Measurements from ENCODE around the gene ADAT2.

ADAT2 gene

DNA sequence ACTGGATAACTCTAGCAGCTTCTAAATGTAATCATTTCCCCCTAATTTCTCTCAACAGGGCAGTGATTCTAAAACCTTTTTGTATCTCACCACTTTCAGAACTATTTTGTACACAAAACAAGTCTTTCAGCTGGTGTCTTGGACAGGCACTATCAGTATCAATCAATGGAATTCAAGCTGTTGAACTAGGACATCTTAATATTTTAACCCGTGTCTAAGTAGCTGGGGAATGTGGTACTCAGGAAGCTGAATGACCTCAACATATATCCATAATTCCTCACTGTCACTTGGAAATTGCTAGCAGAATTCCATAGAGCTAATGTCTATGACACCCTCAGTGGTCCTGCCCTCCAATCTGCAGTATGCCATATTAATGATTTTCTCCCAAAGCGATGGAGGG is 24.5 kb downstream of the ADAT2 start:
- no peaks in the 10 kb centered on the region for H3F3A ChIP-seq (ENCODE audit: insufficient read depth)
- no peaks in the 10 kb centered on the region for H3K9me2 ChIP-seq (replicated peaks; ENCODE audit: insufficient read depth, low read length)
- H3K4me2 ChIP-seq (ENCODE audit: low read depth, low read length, poor library complexity, severe bottlenecking), result no peak overlapping the region
- no peaks in the 10 kb centered on the region for H4K20me1 ChIP-seq (ENCODE audit: low read depth, low read length)
- no peak overlapping the region for H3K9ac ChIP-seq (ENCODE audit: low read length)
- TF ChIP-seq EZH2phosphoT487 (conservative IDR thresholded peaks at IDR 0.05; ENCODE audit: low read length), result no peak
- TF ChIP-seq, protein P1, sequence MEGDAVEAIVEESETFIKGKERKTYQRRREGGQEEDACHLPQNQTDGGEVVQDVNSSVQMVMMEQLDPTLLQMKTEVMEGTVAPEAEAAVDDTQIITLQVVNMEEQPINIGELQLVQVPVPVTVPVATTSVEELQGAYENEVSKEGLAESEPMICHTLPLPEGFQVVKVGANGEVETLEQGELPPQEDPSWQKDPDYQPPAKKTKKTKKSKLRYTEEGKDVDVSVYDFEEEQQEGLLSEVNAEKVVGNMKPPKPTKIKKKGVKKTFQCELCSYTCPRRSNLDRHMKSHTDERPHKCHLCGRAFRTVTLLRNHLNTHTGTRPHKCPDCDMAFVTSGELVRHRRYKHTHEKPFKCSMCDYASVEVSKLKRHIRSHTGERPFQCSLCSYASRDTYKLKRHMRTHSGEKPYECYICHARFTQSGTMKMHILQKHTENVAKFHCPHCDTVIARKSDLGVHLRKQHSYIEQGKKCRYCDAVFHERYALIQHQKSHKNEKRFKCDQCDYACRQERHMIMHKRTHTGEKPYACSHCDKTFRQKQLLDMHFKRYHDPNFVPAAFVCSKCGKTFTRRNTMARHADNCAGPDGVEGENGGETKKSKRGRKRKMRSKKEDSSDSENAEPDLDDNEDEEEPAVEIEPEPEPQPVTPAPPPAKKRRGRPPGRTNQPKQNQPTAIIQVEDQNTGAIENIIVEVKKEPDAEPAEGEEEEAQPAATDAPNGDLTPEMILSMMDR (IDR thresholded peaks at IDR 0.05; ENCODE audit: insufficient read depth, low read length, poor library complexity, severe bottlenecking), result no peak
- no peaks in the 10 kb centered on the region for H3K27me3 ChIP-seq (ENCODE audit: low read length)
- no peaks in the 10 kb centered on the region for H3K9me3 ChIP-seq (ENCODE audit: insufficient read depth, low read length)
- no peak overlapping the region for H3K27ac ChIP-seq (ENCODE audit: low read depth, low read length)
- 0 out of 2 replicates have a peak, but pooled peaks cover 7% of the 10 kb centered on the region for H3K36me3 ChIP-seq (ENCODE audit: low read length)
- no peak overlapping the region for H3K4me3 ChIP-seq (ENCODE audit: insufficient read depth, low read length, poor library complexity, severe bottlenecking)
- no peaks in the 10 kb centered on the region for H3K79me2 ChIP-seq (ENCODE audit: insufficient read depth, low read length)
- no peak overlapping the region for H2AFZ ChIP-seq (ENCODE audit: low read depth, low read length, severe bottlenecking)

DNA sequence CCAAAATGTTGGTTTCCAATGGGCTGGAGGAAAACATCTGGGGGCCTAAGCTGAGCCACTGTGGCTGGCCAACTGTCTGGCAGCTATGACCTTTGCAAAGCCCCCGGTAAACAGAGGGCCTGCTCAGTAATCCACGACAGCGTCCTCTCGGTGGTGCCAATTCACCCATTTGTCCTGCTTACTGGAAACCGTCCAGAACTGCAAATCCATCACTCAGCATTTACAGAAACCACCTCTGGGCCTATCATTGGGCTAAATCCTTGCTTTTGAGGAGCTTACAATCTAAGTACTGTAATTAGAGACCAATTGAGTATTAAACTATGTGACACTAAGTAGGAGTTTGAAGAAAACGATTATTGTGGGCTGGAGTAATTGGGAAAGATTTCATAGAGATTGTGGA is 31.0 kb downstream of the ADAT2 start:
- TF ChIP-seq EZH2phosphoT487 (conservative IDR thresholded peaks at IDR 0.05; ENCODE audit: low read length), result no peak
- TF ChIP-seq, protein P1 (IDR thresholded peaks at IDR 0.05; ENCODE audit: insufficient read depth, low read length, poor library complexity, severe bottlenecking), result no peak
- Histone ChIP-seq H3K9ac (ENCODE audit: low read length) (no peak overlapping the region), H3K79me2 (ENCODE audit: insufficient read depth, low read length) (no peaks in the 10 kb centered on the region), H3K4me3 (ENCODE audit: insufficient read depth, low read length, poor library complexity, severe bottlenecking) (no peak overlapping the region), H2AFZ (ENCODE audit: low read depth, low read length, severe bottlenecking) (no peak overlapping the region), H3K27ac (ENCODE audit: low read depth, low read length) (no peak overlapping the region), H3K36me3 (ENCODE audit: low read length) (no peaks in the 10 kb centered on the region), H4K20me1 (ENCODE audit: low read depth, low read length) (no peaks in the 10 kb centered on the region), H3K9me2 (replicated peaks; ENCODE audit: insufficient read depth, low read length) (no peaks in the 10 kb centered on the region), H3K27me3 (ENCODE audit: low read length) (no peaks in the 10 kb centered on the region), H3K9me3 (ENCODE audit: insufficient read depth, low read length) (no peaks in the 10 kb centered on the region), H3F3A (ENCODE audit: insufficient read depth) (no peaks in the 10 kb centered on the region), H3K4me2 (ENCODE audit: low read depth, low read length, poor library complexity, severe bottlenecking) (no peak overlapping the region)

DNA sequence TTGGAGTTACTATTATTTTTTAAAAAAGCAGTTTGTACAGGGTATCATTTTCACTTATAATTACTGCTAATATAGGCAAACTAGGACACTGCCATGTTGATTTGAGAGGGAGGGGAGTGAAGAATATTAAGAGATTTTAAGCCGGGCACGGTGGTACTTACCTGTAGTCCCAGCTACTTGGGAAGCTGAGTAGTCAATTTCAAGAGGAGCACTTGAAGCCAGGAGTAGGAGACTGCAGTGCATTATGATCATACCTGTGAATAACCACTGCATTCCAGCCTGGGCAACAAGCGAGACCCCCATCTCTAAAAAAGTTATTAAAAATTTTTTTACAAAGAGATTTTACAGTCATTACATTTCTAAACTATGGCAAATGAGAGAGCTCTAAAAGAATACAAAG is 35.7 kb downstream of the ADAT2 start:
- Histone ChIP-seq H3K4me3 (ENCODE audit: insufficient read depth, low read length, poor library complexity, severe bottlenecking) (no peak overlapping the region), H3K36me3 (ENCODE audit: low read length) (no peaks in the 10 kb centered on the region), H2AFZ (ENCODE audit: low read depth, low read length, severe bottlenecking) (no peak overlapping the region), H3K9me2 (replicated peaks; ENCODE audit: insufficient read depth, low read length) (no peaks in the 10 kb centered on the region), H4K20me1 (ENCODE audit: low read depth, low read length) (no peaks in the 10 kb centered on the region), H3K79me2 (ENCODE audit: insufficient read depth, low read length) (no peaks in the 10 kb centered on the region), H3K27me3 (ENCODE audit: low read length) (no peaks in the 10 kb centered on the region), H3K9ac (ENCODE audit: low read length) (no peak overlapping the region), H3K9me3 (ENCODE audit: insufficient read depth, low read length) (no peaks in the 10 kb centered on the region), H3K27ac (ENCODE audit: low read depth, low read length) (no peak overlapping the region), H3F3A (ENCODE audit: insufficient read depth) (no peaks in the 10 kb centered on the region), H3K4me2 (ENCODE audit: low read depth, low read length, poor library complexity, severe bottlenecking) (no peak overlapping the region)
- TF ChIP-seq EZH2phosphoT487 (conservative IDR thresholded peaks at IDR 0.05; ENCODE audit: low read length), result no peak
- TF ChIP-seq, protein P1 (IDR thresholded peaks at IDR 0.05; ENCODE audit: insufficient read depth, low read length, poor library complexity, severe bottlenecking), result no peak
